ENCODE data around the gene PISD. TPM values are rescaled to one million over a fixed set of nuclear protein-coding genes. Genes with fewer than 3 reads are reported as not detected.

The PISD gene
- total RNA-seq, 1 donor from 2014 or later: 57.8 TPM

DNA sequence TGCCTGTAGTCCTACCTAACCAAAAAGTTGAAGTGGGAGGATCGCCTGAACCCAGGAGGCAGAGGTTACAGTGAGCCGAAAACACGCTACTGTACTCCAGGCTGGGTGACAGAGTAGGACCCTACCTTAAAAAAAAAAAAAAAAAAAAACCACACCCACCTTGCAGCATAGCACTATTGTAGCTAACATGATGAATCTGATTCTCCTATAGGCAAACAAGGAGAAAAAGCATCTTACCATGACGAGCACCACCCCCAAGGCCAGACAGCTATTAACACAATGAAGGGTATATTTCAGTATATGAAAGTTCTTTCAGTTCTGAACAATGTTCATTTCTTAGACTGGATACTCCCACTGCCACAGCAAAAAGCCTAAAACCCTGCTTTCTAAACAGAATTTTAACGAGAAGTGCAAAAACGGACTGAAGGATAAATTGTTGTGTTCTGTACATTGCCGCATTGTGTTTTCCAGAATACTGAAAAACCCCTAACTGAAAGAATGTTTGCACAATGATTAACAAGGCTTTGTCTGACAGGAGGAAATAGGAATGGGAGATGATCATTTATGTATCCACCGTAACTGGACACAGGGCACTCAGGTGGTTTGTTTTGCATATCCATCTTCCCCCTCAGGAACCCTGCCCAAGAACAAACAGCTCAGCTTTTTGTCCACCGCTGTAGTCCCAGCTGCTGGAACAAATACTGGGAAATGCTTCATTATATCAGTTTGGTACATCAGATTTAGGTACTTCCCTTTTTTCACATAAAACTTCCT is 8.9 kb downstream of the PISD start:
- no peak for DNase-seq (ENCODE audit: low spot score)

DNA sequence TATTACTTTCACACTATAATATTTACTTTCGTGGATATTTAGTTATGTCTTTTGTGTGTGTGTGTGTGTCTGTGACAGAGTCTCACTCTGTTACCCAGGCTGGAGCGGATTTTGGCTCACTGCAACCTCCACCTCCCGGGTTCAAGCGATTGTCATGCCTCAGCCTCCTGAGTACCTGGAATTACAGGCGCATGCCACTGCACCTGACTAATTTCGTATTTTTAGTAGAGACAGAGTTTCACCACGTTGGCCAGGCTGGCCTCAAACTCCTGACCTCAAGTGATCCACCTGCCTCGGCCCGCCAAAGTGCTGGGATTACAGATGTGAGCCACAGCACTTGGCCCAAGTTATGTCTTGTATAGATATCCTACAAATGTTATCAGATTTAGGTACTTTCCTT is 9.9 kb downstream of the PISD start:
- DNase-seq (ENCODE audit: low spot score): no peak

DNA sequence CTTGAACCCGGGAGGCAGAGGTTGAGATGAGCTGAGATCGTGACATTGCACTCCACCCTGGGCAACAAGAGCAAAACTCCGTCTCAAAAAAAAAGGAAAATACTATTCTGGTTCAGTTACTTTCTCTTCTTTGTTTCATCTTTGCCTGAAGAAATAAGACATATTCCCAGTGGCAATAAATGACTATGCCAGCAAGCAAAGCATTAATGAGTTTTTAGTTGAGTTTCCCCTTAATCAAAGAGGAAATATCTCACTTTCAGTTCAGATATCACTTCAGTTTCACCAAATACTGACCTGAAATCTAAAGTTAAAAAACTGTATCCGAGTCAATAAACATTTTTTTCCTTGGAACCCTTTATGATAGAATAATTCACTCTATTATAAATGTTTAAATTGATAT is 10.4 kb downstream of the PISD start:
- no peak for DNase-seq (ENCODE audit: low spot score)

- no peak for DNase-seq (ENCODE audit: low spot score)
These were observed 11.6 kb downstream of the PISD start for GRCh38 chr22:31650391-31650790.

DNA sequence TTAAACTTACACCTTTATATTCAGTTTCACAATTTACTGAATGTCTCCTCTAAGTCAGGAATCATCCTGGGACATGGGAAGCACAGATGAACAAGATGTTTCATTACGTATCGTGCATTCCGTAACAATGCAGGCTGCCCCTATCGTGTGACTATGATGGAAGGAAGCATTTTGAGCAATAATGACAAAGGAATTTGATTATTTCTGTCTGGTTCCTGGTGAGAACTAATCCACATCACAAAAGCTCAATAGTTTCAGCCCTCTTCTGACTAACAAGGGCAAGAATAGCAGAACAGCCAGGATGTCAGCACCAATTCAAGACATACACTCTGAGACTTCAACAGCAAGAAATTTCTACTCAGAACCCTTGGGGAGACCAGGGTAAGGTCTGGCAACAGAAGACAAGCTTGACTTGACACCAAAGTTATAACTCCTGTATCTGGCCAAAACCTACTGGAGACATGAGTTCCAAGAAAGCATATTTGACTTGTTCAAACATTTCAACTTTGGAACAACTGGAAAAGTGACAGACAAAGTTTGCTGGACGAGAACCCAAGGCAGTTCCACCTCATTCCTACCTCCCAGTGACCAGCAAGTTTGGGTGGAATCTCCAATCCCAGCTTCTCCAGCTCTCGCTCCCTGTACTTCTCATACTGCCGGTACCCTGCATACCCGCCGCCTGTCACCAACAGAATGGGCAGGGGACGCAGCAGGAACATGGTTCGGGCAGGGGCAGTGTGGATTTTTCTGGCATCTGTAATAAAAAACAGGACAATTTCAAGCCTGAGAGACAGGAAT is 14.3 kb downstream of the PISD start:
- DNase-seq (ENCODE audit: low spot score): no peak

- DNase-seq (ENCODE audit: low spot score): no peak
These were observed 14.9 kb downstream of the PISD start for GRCh38 chr22:31647066-31647465.

DNA sequence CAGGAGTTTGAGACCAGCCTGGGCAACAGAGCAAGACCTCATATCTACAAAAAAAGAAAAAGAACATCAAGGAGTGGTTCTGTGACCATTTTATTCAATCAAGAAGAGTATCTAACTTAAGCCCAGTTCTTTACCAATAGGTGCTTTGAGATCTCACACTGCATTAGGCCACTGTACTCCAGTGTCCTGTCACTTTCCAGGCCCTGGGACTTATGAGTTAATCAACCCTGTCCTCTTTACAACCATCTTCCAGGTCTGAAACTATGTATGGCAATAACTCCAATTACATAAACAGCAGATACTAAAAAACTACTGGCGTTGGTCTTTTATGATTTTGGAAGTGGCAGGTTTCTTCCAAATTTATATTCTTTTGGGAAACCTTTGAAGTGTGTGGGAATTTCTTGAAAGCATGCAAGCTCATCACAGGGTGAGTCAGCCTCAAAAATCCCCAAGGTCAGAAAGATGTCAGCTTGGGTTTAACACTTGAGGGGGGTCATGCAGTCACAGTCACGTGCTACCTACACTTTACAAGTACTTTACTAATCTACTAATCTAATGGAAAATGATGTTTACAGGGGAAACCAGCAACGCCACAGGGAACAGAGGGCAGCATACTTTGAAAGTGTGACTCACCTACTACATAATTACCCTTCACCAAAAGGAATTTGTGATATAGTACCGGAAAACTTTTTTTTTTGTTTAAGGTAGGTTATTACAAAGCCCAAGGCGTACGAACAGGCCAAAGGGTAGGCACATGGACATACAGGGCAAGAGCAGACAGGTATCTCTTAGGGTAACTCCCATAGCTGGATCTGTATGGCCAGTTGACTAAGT is 15.6 kb downstream of the PISD start:
- DNase-seq (ENCODE audit: low spot score): no peak

- no peak for DNase-seq (ENCODE audit: low spot score)
These were observed 22.5 kb downstream of the PISD start for GRCh38 chr22:31639436-31640039.

GRCh38 chr22:31637891-31638618 is 24.0 kb downstream of the PISD start:
- DNase-seq (ENCODE audit: low spot score): no peak

DNA sequence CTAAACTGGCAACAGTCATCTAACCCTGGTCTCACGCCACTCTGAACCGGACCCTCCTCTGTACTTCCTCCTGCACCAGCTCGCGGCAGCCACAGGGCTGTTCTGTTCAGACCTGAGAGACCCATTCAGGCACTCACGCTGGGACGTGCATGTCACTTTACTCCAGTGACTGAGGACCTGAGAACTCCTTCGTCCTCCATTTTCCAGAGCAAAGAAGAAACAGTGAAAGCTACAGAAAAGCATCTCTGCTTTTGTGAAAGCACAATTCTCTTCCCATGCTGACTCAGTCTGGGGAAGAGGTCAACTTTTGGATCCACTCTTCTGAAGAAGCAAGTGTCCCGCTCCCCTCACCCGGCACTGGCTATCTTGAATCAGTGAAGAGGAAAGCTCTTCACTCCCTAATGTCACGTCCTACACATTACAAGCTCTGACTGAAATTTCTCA is 24.5 kb downstream of the PISD start:
- no peak for DNase-seq (ENCODE audit: low spot score)

GRCh38 chr22:31635638-31636306 is 26.2 kb downstream of the PISD start:
- no peak for DNase-seq (ENCODE audit: low spot score)

DNA sequence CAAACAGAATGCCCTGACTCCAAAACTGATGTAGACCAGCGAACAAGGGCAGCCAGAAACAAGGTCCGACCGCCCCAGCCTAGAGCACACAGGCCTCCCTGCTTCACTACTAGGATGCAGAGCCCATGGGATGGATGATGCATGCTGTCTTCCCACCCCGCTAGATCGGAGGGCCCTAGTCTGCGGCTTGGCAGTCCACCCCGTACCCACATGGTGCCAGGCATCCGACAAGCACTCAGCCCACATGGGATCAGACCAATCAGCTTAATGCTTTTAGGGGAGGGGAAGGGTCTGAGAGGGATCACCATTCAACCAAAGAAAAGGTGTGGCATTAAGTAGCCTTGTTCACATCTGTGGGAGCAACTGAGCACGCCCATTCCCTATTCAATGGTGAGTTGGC is 30.6 kb downstream of the PISD start:
- DNase-seq (ENCODE audit: low spot score): no peak

GRCh38 chr22:31630331-31631329 is 31.4 kb downstream of the PISD start:
- DNase-seq (ENCODE audit: low spot score): peak; percentile 75

DNA sequence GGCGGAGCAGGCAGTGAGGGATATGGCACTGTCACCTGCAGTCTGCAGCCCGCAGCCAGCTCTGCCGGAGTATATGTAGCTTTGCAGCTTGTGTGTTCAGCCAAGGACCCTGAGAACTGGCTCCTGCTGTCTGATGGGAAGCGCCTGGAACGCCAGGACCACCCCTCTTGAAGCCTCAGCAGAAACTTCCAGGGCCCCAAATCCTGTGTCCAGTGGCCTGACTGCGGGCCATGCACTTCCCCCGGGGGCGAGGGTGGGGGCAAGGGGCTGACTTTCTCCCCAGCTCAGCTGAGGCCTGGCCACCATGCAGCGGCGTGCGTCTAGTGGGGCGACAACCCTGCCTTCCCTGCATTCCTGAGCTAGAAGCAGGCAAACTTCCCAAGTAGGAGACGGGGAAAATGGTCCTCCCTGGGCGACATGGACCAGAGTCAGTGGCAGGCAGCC is 32.3 kb downstream of the PISD start:
- DNase-seq (ENCODE audit: low spot score): no peak

DNA sequence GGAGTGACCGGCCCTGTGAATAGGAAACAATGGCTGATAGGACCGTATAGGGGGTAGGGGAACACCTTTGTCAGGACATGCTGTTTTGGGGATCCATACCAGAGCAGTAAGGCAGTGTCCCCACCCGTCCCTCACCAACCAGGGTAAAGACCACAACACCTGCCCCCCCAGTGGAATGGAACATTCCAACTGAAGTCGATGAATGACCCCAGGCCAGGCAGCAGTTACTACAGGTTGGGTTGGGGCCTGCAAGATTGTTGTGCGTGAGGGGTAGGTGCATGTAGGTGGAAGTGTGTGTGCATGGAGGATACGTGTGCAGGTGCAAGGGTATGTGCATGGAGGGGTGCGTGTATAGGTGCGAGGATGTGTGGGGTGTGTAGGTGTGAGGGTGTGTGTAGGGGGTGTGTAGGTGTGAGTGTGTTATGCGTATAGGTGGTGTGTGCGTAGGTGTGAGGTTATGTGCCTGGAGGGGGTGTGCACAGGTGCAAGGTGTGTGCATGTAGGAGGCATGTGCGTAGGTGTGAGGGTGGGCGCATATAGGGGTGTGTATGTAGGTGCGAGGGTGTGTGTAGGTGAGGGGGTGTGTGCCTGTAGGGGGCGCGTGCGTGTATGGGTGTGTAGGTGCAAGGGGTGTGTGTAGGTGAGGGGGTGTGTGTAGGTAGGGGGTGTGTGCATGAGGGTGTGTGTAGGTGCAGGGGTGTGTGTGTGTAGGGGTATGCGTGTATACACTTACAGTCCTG is 32.9 kb downstream of the PISD start:
- DNase-seq (ENCODE audit: low spot score): no peak

GRCh38 chr22:31628362-31628761 is 33.7 kb downstream of the PISD start:
- no peak for DNase-seq (ENCODE audit: low spot score)

DNA sequence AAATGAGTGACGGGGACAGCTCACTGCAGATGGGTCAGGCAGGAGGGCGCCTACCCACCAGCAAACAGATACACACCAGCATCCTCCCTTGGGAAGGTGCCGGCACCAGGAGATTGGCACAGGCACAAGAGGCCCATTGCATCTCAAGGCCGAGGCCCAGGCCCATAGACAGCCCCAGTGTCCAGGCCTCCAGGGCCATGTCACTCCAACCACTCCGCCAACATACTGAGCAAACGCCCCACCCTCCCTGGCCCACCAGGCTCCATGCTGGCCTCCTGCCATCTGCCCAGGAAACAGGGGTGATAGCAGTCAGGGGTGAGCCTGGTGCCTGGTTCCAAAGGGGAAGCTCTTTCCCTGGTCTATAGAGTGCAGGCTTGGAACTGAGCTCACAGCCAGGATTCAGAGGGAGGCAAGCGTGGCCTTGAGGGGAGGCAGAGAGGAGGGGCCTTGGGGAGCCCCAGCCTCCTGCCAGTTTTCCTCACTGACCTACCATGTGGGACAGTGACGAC is 34.7 kb downstream of the PISD start:
- DNase-seq (ENCODE audit: low spot score): no peak

DNA sequence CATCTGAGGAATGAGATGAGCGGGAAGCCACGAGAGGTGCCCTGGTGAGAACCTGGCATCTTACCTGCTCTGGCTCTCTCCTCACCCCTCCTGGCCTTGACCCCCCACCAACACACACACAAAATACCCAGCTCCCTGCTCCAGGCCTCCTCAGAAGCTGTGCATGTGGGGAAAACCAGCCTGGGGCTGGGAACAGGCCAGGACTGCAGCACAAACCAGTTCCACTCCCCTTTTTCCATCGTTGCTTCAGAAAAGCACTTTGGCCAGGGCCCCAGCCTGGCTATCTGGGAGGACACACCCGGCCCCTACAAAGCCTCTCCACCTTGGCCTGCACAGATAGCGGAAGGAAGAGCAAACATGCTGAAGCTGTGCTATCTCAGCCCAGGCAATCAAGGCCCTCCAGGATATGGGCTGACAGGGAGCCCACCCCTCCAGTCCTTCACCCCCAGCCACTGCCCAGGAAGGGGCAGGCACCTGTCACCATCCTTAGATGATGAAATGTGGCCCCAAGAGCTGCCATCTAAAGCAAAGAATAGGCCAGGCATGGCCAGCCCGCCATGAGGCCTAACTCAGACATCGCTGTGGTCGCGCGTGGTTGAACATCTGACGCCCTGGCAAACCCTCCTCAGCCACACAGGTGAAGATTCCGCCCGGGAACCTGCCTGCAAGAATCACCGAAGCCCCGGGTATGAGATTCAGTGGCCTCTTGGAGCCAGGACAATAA is 35.4 kb downstream of the PISD start:
- DNase-seq (ENCODE audit: low spot score): no peak
